Activated T-cell treated with anti-CD3 and anti-CD28 coated beads for 24 hours (primary cell): ENCODE results near the gene IQGAP3.
"Not testable (repeated sequence)": the region's sequence is repeated elsewhere in the genome, so short reads cannot be mapped to it uniquely, and the experiment has no call there.

Experiments used
- DNase-seq: peaks from one replicate; pipeline ENCODE4 v3.0.0-alpha.2; 2020; ENCODE audit warnings: low read depth

Gene IQGAP3

GRCh38 chr1:156572663-156573018, 276 bp upstream of the IQGAP3 start:
- DNase-seq: no peak

- no peak for DNase-seq
Measured at GRCh38 chr1:156571261-156571852, 1.0 kb downstream of the IQGAP3 start.

GRCh38 chr1:156566436-156566835, 5.9 kb downstream of the IQGAP3 start:
- DNase-seq: no peak

DNA sequence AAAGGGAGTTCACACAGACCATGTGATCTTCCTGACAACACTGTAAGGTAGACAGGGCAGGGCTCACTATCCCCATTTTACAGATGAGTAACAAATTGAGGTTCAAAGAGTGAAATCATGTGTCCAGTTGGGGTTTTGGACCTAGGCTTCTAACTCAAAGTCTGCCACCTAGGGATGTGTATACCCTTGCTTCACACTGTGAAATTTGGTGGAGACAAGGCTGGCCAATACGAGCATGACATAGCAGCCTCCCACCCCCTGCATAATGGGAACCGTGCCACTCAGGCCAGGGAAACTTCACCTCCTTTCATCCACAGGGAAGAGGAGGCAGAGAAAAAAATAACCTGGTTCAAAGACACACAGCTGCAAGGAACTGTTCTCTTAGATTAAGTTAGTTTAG, 6.8 kb downstream of the IQGAP3 start:
- no peak for DNase-seq

- DNase-seq: no peak
Measured at GRCh38 chr1:156560585-156561163, 11.7 kb downstream of the IQGAP3 start.

GRCh38 chr1:156559797-156560385, 12.5 kb downstream of the IQGAP3 start:
- no peak for DNase-seq

DNA sequence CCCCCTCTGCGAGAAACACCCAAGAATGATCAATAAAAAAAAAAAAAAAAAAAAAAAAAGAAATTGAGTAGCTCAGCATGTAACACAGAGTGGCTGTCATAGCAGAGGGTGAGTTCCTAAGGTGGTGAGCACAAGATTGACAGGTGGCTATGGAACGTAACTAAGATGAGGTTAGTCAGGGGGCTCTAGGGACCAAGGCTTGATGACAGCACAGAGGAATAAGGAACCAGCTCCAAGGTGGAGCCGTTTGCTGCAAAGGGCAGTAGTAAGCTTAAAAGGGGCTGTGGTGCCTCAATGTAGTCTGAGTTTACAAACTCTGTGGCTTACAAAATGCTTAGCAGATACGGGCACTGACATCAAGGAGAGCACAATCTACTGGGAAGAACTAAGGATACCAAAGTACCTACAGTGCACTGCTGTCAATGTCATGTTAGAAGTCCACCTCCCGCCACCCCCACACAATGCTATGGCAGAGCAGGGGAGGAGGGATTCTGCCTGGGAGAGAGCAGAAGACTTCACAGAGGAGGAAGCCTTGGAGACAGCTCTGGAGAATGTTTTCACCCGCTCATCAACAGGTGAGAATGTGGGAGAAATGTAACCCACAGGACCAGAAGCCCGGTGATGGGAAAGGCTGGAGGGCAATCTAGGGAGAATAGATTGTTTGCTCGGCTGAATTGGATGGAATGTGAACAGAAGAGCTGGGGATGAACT, 13.1 kb downstream of the IQGAP3 start:
- no peak for DNase-seq

DNA sequence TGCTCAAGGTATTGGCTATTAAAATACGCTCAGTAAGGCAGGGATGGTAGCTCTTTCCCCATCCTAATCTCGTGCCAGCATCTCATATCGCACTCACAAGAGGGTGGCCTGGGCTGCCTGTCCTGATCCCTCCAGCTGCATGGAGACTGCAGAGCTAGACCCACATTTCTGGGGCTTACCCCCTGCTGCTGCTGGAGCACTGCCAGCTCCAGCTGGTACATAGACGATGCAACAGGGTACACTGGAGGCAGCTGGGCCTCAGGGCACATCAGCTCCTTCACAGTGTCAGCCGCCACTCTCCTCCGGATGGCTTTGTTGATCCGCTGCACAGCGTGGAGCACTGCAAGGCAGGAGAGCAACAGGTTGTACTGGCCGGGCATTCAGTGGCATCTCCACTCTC, 16.0 kb downstream of the IQGAP3 start:
- no peak for DNase-seq

DNA sequence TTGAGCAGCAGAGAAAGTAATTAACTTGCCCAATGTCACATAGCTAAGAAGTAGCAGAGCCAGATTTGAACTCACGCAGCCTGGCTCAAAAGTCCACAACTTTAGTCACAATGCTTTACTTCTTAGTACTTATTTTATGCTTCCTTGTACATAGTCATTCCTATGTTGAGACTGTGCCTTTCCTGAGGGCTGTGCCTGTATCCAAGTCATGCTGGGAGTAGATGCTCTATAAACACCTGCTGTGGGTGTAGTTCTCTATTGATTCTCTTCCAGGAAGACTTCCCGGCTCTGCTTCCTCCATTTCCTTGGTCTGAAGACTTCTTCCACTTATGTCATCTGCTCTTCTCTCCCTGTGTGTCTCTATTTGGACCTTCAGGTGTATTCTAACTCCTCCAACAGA, 16.6 kb downstream of the IQGAP3 start:
- no peak for DNase-seq

GRCh38 chr1:156554971-156555370, 17.4 kb downstream of the IQGAP3 start:
- no peak for DNase-seq

DNA sequence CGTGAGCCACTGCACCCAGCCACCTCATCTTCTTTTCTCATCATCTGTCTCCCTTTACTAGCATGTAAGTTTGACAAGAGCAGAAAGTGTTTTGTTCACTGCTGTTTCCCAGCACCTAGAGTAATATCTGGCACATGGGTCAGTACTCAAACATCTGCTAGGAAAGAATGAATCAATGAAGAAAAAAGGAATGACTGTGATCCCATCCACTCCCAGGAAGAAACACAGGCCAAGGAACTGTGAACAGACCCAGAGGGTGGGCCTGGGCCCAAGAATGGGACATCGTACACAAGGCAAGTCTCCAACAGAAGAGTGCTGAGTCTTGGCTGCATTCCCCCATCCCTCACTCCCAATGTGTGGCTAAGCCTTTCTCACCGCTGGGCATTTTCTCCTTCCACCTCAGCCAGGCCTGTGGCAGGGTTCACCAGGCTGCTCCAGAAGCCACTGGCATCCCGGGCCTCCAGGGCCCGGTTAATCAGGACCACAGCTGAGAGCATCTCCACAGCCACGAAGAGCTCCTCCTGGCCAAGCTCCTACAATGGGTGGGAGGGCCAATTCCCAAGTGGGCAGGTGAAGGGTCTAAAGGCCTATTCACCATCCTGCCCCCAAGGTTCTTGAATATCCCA, 18.4 kb downstream of the IQGAP3 start:
- no peak for DNase-seq

DNA sequence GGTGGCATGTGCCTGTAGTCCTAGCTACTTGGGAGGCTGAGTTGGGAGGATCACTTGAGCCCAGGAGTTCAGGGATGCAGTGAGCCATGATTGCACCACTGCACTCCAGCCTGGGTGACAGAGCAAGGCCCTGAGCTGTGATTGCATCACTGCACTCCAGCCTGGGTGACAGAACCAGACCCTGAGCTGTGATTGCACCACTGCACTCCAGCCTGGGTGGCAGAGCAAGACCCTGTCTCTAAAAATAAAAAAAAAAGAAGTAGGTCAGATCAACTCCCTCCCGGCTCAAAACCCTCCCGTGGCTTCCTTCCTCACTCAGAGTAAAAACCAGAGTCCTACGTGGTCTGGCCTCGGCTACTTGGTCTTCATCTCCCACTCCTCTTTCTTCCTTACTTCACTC, 19.4 kb downstream of the IQGAP3 start:
- DNase-seq: not testable (repeated sequence)

- no peak for DNase-seq
Measured at GRCh38 chr1:156552518-156552917, 19.8 kb downstream of the IQGAP3 start.

DNA sequence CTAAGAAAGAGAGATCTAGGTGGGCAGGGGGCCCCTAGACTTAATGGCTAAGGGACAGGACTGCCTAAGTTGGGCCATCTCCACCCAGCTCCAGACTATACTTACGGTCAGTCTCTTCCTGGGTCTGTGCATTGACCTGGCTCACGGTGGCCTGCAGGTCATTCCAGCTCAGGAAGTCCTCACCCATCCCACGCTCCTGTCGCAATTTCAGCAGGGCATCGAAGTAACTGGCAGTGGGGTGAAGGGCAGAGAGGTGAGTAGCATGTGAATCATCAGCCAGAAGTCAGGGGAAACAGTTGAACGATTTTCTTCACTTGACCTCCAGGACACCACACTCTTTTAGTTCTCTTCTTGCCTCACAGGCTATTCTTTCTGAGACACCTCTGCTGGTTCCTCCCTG, 20.5 kb downstream of the IQGAP3 start:
- no peak for DNase-seq

DNA sequence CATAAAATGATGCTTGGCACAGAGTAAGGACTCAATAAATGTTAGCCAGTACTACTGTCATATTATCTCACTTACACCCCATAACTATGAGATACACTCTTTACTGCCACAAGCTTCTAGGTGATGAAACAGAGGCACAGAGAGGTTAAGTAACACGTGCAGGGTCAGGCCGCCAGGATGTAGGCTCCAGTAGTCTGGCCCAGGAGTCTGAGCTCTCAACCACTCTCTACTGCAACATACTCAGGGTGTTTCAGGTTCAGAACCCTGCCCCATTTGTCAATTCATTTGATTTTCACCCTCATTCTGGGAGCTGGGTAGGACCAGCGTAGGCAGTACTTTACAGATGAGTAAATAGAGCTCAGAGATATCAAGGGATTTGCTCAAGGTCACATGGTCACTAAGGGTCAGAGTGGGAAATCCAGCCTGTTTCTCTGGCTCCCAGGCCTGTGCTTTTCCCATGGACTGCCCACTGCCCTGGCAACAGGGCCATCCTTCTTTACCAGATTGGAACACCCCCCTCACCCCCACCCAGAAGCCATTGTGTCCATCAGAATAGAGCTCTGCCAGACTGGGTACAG, 21.2 kb downstream of the IQGAP3 start:
- DNase-seq: no peak

DNA sequence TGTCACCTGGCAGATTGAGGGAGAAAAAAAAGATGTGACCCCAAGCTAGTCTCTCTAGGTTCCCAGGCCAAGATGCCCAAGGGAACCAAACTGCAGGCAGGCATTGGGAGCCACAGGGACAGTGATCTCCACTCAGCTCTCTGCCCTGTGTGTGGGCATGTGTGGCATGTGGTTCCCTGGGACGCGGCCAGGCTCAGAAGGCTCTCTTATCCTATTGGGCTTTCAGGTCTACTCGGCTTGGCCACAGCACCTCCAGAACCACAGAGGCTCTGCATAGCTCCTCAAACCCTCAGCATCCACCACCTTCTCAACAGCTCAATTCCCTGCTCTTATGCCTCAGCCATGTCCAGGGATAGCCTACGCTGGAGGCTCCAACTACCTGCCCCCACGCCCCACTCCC, 22.0 kb downstream of the IQGAP3 start:
- no peak for DNase-seq

- no peak for DNase-seq
Measured at GRCh38 chr1:156549831-156550230, 22.5 kb downstream of the IQGAP3 start.

DNA sequence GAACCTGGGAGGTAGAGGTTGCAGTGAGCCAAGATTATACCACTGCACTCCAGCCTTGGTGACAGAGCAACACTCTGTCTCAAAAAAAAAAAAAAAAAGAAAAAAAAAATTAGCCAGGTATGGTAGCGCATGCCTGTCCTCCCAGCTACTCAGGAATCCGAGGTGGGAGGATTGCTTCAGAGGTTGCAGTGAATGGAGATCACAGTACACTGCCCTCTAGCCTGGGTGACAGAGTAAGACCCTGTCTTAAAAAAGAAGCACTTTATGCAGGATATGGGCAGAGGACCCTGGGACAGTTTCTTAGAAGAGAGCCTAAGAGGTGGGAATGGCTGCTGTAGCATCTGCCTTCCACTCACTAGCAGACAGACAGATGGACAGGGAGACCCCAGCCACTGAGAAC, 23.0 kb downstream of the IQGAP3 start:
- DNase-seq: no peak

- no peak for DNase-seq
Measured at GRCh38 chr1:156547982-156548381, 24.4 kb downstream of the IQGAP3 start.

- DNase-seq: no peak
Measured at GRCh38 chr1:156547434-156547833, 24.9 kb downstream of the IQGAP3 start.

- DNase-seq: no peak
Measured at GRCh38 chr1:156546267-156546666, 26.1 kb downstream of the IQGAP3 start.

DNA sequence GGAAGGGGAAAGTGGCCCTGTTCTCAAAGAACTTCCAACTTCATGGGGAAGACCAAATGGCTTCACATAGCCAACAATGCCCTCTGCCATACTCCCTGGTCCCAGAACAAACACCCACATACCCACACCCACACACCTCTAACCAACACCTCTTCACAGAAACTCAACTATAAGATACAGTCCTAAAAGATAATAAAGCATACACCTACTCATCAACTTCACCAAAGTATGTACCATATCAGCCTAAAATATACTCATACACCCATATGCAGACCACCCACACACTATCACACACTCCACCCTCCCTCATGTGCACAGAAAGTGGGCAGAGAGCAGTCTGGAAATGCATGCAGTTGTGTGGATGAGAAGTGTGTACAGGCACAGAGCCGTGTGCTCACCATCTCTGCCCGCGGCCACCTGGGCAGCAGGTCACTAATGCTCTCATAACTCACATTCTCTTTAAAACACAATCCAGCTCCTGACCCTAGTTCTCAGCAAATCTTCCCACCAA, 27.7 kb downstream of the IQGAP3 start:
- no peak for DNase-seq
